HCT116 (cell line): ENCODE results near the gene COL23A1. TPM values are rescaled to one million over a fixed set of nuclear protein-coding genes. Genes with fewer than 3 reads are reported as not detected.

Experiments used
- ATAC-seq: fragments of 200-7000 bp; cut with Tn5 transposase; 2 replicates; pipeline ENCODE4 v1.9.1; 2020; ENCODE audit warnings: mild to moderate bottlenecking, moderate library complexity
- BruUV-seq: library from RNA; stranded (reverse); fragments of 400-500 nt; replicated peaks from 2 replicates; lab custom pipeline; 2021; lab: Mats Ljungman, UMichigan
- CTCF ChIA-PET: fragments of 300-600 bp; sonication (Branson Sonifier 250); formaldehyde crosslinking; loops from one replicate; lab custom pipeline; 2021; ENCODE audit warnings: antibody characterized with exemption; lab: Charles Lee
- POLR2A ChIA-PET: fragments of 300-600, 350-600 bp; sonication (Branson Sonifier 250); formaldehyde crosslinking; loops from one replicate; lab custom pipeline; 2021; ENCODE audit warnings: antibody characterized with exemption; lab: Charles Lee
- RAD21 ChIA-PET, 2 experiments: fragments of 300-600 bp; sonication (Branson Sonifier 250); formaldehyde crosslinking; loops; one replicate each; lab custom pipeline; 2023; ENCODE audit warnings: low total read pairs in 2 of 2; ENCODE audit not compliant: uncharacterized antibody in 2 of 2, unreplicated experiment in 2 of 2, low non-redundant PET in 1 of 2; lab: Charles Lee
- DNase-seq: peaks from one replicate; pipeline ENCODE4 v3.0.0-alpha.2; 2010; ENCODE audit warnings: low read depth, low spot score
- H2AFZ ChIP-seq: fragments of 200-600 bp; shearing (Covaris generic), sonication (generic); 2 replicates; pipeline ENCODE4 v1.6.1; 2017; ENCODE audit warnings: low read depth, mixed run types, mixed read lengths, antibody characterized with exemption, low read length; ENCODE audit not compliant: poor library complexity, severe bottlenecking
- H3K27ac ChIP-seq: 2 replicates; pipeline ENCODE4 v1.5.1; 2012; ENCODE audit warnings: low read depth, low read length
- H3K27me3 ChIP-seq: fragments of 200-600 bp; sonication (generic); 2 replicates; pipeline ENCODE4 v1.6.1; 2016; ENCODE audit warnings: mixed run types, low read length, mixed read lengths; ENCODE audit not compliant: insufficient read depth
- H3K36me3 ChIP-seq, 2 experiments: fragments of 200-500 bp in 1 of 2; fragments of 200-600 bp in 1 of 2; sonication (Bioruptor generic) in 1 of 2; sonication (generic) in 1 of 2; 2 replicates each; pipeline versions ENCODE4 v1.5.1 to v1.6.1; 2014 to 2016; ENCODE audit warnings: low read length in 2 of 2, inconsistent platforms in 1 of 2, mixed read lengths in 1 of 2, mixed run types in 1 of 2; ENCODE audit not compliant: insufficient read depth in 2 of 2, control insufficient read depth in 1 of 2
- H3K4me1 ChIP-seq, 2 experiments: fragments of 200-600 bp in 1 of 2; sonication (generic) in 1 of 2; 2 replicates each; pipeline versions ENCODE4 v1.5.1 to v1.6.1; 2012 to 2017; ENCODE audit warnings: low read length in 2 of 2, inconsistent platforms in 1 of 2, mild to moderate bottlenecking in 1 of 2, mixed read lengths in 1 of 2, mixed run types in 1 of 2, moderate library complexity in 1 of 2; ENCODE audit not compliant: insufficient read depth in 2 of 2, control insufficient read depth in 1 of 2
- H3K4me2 ChIP-seq: fragments of 200-600 bp; sonication (generic); 2 replicates; pipeline ENCODE4 v1.6.1; 2017; ENCODE audit warnings: mixed run types, low read length, mixed read lengths
- H3K4me3 ChIP-seq, 2 experiments: fragments of 200-600 bp in 1 of 2; sonication (generic) in 1 of 2; replicated peaks in 1 of 2; 2 replicates each; pipeline ENCODE4 v1.5.1; 2011 to 2016; ENCODE audit warnings: low read length in 2 of 2, control low read depth in 1 of 2, low read depth in 1 of 2, mild to moderate bottlenecking in 1 of 2, mixed read lengths in 1 of 2, mixed run types in 1 of 2
- H3K79me2 ChIP-seq: fragments of 200-600 bp; sonication (generic); 2 replicates; pipeline ENCODE4 v1.6.1; 2017; ENCODE audit warnings: mild to moderate bottlenecking, mixed run types, low read length, moderate library complexity, mixed read lengths; ENCODE audit not compliant: insufficient read depth
- H3K9ac ChIP-seq: fragments of 200-600 bp; sonication (generic); 2 replicates; pipeline ENCODE4 v1.6.1; 2016; ENCODE audit warnings: low read length, mixed read lengths
- H3K9me2 ChIP-seq: fragments of 200-600 bp; sonication (generic), shearing (Covaris generic); 2 replicates; pipeline ENCODE4 v1.6.1; 2017; ENCODE audit warnings: mixed run types, mild to moderate bottlenecking, moderate library complexity; ENCODE audit not compliant: insufficient read depth
- H3K9me3 ChIP-seq, 2 experiments: fragments of 200-500 bp in 1 of 2; fragments of 200-600 bp in 1 of 2; sonication (Bioruptor generic) in 1 of 2; sonication (generic) in 1 of 2; 2 replicates each; pipeline ENCODE4 v1.6.1; 2014 to 2017; ENCODE audit warnings: low read length in 2 of 2, mixed read lengths in 2 of 2, inconsistent platforms in 1 of 2, low read depth in 1 of 2, mild to moderate bottlenecking in 1 of 2, mixed run types in 1 of 2, moderate library complexity in 1 of 2; ENCODE audit not compliant: control insufficient read depth in 1 of 2, insufficient read depth in 1 of 2
- H4K20me1 ChIP-seq: fragments of 200-600 bp; sonication (generic), shearing (Covaris generic); 2 replicates; pipeline ENCODE4 v1.6.1; 2017; ENCODE audit warnings: mixed run types, mild to moderate bottlenecking, moderate library complexity; ENCODE audit not compliant: insufficient read depth
- CEBPB ChIP-seq: IDR thresholded peaks from 2 replicates; pipeline ENCODE4 v1.6.1; 2012; ENCODE audit warnings: low read depth
- EGR1 ChIP-seq: IDR thresholded peaks from 2 replicates; pipeline ENCODE4 v1.6.1; 2012; ENCODE audit warnings: low read depth
- ELF1 ChIP-seq: IDR thresholded peaks from 2 replicates; pipeline ENCODE4 v1.6.1; 2012; ENCODE audit warnings: low read depth, borderline replicate concordance
- EZH2 ChIP-seq: fragments of 200-600 bp; sonication (generic); IDR thresholded peaks from 2 replicates; pipeline ENCODE4 v1.6.1; 2017; ENCODE audit warnings: antibody characterized with exemption, mixed run types
- FOSL1 ChIP-seq: IDR thresholded peaks from 2 replicates; pipeline ENCODE4 v1.6.1; 2012; ENCODE audit warnings: low read depth
- JUND ChIP-seq: IDR thresholded peaks from 2 replicates; pipeline ENCODE4 v1.6.1; 2012
- POLR2A ChIP-seq: IDR thresholded peaks from 2 replicates; pipeline ENCODE4 v1.7.0; 2011; ENCODE audit warnings: borderline replicate concordance; ENCODE audit not compliant: insufficient read depth, insufficient read length; ENCODE audit errors: extremely low read depth
- POLR2AphosphoS5 ChIP-seq: IDR thresholded peaks from 2 replicates; pipeline ENCODE4 v1.6.1; 2011; ENCODE audit warnings: mild to moderate bottlenecking, low read depth, low read length, moderate library complexity
- SIN3A ChIP-seq: IDR thresholded peaks from 2 replicates; pipeline ENCODE4 v1.6.1; 2012; ENCODE audit warnings: low read depth
- SP1 ChIP-seq: IDR thresholded peaks from 2 replicates; pipeline ENCODE4 v1.6.1; 2012; ENCODE audit warnings: low read depth
- SRF ChIP-seq: IDR thresholded peaks from 2 replicates; pipeline ENCODE4 v1.6.1; 2012; ENCODE audit warnings: low read depth
- YY1 ChIP-seq: IDR thresholded peaks from 2 replicates; pipeline ENCODE4 v1.6.1; 2011; ENCODE audit warnings: low read length, low read depth, moderate library complexity, mild to moderate bottlenecking; ENCODE audit not compliant: insufficient replicate concordance; ENCODE audit errors: extremely low read depth
- ZFX ChIP-seq: fragments of 450-650 bp; IDR thresholded peaks from 2 replicates; pipeline ENCODE4 v1.6.1; 2017
- intact Hi-C: fragments of 100-400 bp; cut with micrococcal nuclease; formaldehyde crosslinking; loops from 2 replicates; pipeline ENCODE4 v1.10.0; 2022
- total RNA-seq: library from RNA; stranded (reverse); gene quantifications from one replicate; pipeline ENCODE4 v1.2.1, GENCODE V29; 2021; ENCODE audit not compliant: unreplicated experiment
- TF ChIP-seq, protein P1 (sequence below): IDR thresholded peaks from 2 replicates; pipeline ENCODE4 v1.6.1; 2012

Gene COL23A1
- total RNA-seq, 1 experiment from 2014 or later, result not detected

DNA sequence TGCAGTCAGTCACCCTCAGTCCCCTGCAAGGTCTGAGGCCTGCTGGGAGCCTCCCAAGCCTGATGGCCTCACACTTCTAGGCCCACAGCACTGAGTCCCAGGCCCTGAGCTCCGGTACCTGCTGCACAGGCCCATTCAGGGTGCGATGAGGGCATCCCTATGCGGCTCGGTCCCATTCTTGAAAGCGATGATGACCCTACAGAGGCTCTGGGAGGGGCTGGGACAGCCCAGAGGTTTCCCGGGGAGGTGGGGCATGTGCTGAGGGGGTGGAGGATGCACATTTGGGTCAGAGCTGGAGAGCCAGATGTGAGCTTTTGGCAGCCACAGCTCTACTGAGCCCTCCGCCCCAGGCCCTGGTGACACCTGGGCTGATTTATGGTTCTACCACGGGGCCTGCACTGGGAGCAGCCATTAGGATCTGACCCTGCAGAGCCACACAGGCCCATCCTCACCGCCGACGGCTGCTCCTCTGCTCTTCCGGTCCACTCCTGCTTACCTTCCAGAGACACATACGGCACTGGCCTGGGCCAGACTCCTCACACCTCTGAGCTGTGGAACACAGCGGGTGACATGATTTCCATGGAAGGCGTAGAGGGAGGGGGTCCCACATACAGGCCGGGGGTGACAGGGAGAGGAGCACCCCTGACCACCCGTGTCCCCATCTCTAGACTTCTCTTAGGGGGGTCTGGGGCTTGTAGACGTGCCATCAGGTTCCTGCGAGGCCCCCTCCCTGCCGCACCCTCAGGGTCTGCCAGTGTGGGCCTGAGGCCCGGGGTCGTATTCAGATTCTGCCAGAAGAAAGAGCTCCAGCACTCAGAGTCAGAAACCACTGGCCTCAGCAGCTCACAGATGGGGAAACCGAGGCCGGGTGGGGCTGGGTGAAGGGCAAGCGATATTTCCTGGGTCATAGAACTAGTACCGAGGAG lies 53.4 kb downstream of the COL23A1 start:
- H3K9ac ChIP-seq, result no peak overlapping the region
- TF ChIP-seq CEBPB (no peak), POLR2A (no peak), ELF1 (no peak), EZH2 (no peak), ZFX (no peak)
- H3K79me2 ChIP-seq, result no peaks in the 10 kb centered on the region
- H3K9me2 ChIP-seq, result no peaks in the 10 kb centered on the region
- no TSS peak for BruUV-seq
- no peak overlapping the region for H3K4me3 ChIP-seq
- no peak for DNase-seq
- ChIA-PET RAD21 (no interaction called here), CTCF (no interaction called here), POLR2A (no interaction called here)
- no peak overlapping the region for H2AFZ ChIP-seq
- no peaks in the 10 kb centered on the region for H3K4me1 ChIP-seq
- no peaks in the 10 kb centered on the region for H3K9me3 ChIP-seq
- H3K36me3 ChIP-seq, result no peaks in the 10 kb centered on the region
- ATAC-seq, result no peak
- intact Hi-C loops, result no loop called here
- H4K20me1 ChIP-seq, result no peaks in the 10 kb centered on the region
- H3K27ac ChIP-seq, result no peak overlapping the region
- H3K4me2 ChIP-seq, result no peak overlapping the region
- H3K27me3 ChIP-seq, result no peaks in the 10 kb centered on the region

- ChIA-PET CTCF (no interaction called here), RAD21 (no interaction called here)
Measured at GRCh38 chr5:178535299-178536175, 54.7 kb downstream of the COL23A1 start.

More at GRCh38 chr5:178535299-178536175, 54.7 kb downstream of the COL23A1 start:
- ATAC-seq (no peak), DNase-seq (no peak)
- no peak overlapping the region for H2AFZ ChIP-seq
- H3K4me2 ChIP-seq, result no peak overlapping the region
- intact Hi-C loops, result no loop called here
- no peaks in the 10 kb centered on the region for H3K9me2 ChIP-seq
- no peaks in the 10 kb centered on the region for H3K79me2 ChIP-seq
- no peaks in the 10 kb centered on the region for H3K27me3 ChIP-seq
- no peaks in the 10 kb centered on the region for H4K20me1 ChIP-seq
- H3K9me3 ChIP-seq, result no peaks in the 10 kb centered on the region
- no peaks in the 10 kb centered on the region for H3K4me1 ChIP-seq
- H3K4me3 ChIP-seq, result no peak overlapping the region
- BruUV-seq, result no TSS peak
- TF ChIP-seq, protein P1, sequence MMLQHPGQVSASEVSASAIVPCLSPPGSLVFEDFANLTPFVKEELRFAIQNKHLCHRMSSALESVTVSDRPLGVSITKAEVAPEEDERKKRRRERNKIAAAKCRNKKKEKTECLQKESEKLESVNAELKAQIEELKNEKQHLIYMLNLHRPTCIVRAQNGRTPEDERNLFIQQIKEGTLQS, result no peak
- TF ChIP-seq SP1 (no peak), EZH2 (no peak), SRF (no peak), YY1 (no peak), ZFX (no peak), FOSL1 (no peak), EGR1 (no peak), SIN3A (no peak), POLR2AphosphoS5 (no peak), JUND (no peak)
- POLR2A ChIA-PET, result no interaction called here
- H3K27ac ChIP-seq, result no peak overlapping the region
- no peak overlapping the region for H3K9ac ChIP-seq
- no peaks in the 10 kb centered on the region for H3K36me3 ChIP-seq
